K562 (cell line): Measurements from ENCODE around the gene HDAC1. TPM values are rescaled to one million over a fixed set of nuclear protein-coding genes. Genes with fewer than 3 reads are reported as not detected.

Experiments
- BCLAF1 ChIP-seq, 2 experiments: fragments of 450-650 bp in 1 of 2; IDR thresholded peaks; 2 replicates each; pipeline ENCODE4 v1.6.1; 2011 to 2017; ENCODE audit warnings: low read depth in 2 of 2, antibody characterized with exemption in 1 of 2, borderline replicate concordance in 1 of 2, low read length in 1 of 2, mild to moderate bottlenecking in 1 of 2, mixed read lengths in 1 of 2; ENCODE audit not compliant: control insufficient read depth in 1 of 2
- HNRNPH1 ChIP-seq: fragments of 200-400 bp; formaldehyde crosslinking; optimal IDR thresholded peaks from 2 replicates; pipeline ENCODE3; 2017; ENCODE audit warnings: low read depth, mild to moderate bottlenecking, low read length, moderate library complexity
- SIN3A ChIP-seq, 2 experiments: fragments of 150-350 bp in 1 of 2; IDR thresholded peaks; 2 replicates each; pipeline ENCODE4 v1.6.1; 2011 to 2016; ENCODE audit warnings: borderline replicate concordance in 2 of 2, low read depth in 2 of 2, low read length in 2 of 2, mild to moderate bottlenecking in 2 of 2, moderate library complexity in 2 of 2; ENCODE audit not compliant: control insufficient read depth in 1 of 2
- ZNF830 ChIP-seq: fragments of 250-450 bp; sonication (Bioruptor Pico); IDR thresholded peaks from 2 replicates; pipeline ENCODE4 v1.5.0; 2021; ENCODE audit warnings: mild to moderate bottlenecking
- polyA plus RNA-seq, 8 experiments: library from polyadenylated mRNA; depleted of rRNA in 4 of 8; stranded (reverse) in 5 of 8; unstranded in 3 of 8; fragments of >200 nt; fragmentation: Nextera tagmentation in 2 of 8; fragmentation: Illumina TruSeq in 1 of 8; extraction: Ambion mirVana in 2 of 8; extraction: Trizol in 1 of 8; gene quantifications; 2 replicates each; pipeline versions ENCODE4 v1.2.1 to v1.2.3, GENCODE V29; 2011 to 2014; ENCODE audit warnings: inconsistent platforms in 1 of 8, missing spikeins in 1 of 8
- total RNA-seq, 7 experiments: library from RNA; depleted of rRNA in 6 of 7; stranded (reverse); fragments of >200 nt in 6 of 7; fragmentation: Illumina TruSeq in 2 of 7; extraction: Trizol in 2 of 7; gene quantifications; 2 replicates each; pipeline versions ENCODE4 v1.2.1 to v1.2.3, GENCODE V29; 2011 to 2021; ENCODE audit warnings: low replicate concordance in 1 of 7
- TF ChIP-seq, protein P1 (sequence below): fragments of 450-650 bp; IDR thresholded peaks from 2 replicates; pipeline ENCODE4 v1.6.1; 2016; ENCODE audit warnings: borderline replicate concordance
- TF ChIP-seq, protein P2 (sequence below): sonication (generic); formaldehyde crosslinking; IDR thresholded peaks from 2 replicates; pipeline ENCODE4 v1.8.0; 2022; ENCODE audit warnings: mild to moderate bottlenecking, missing genetic modification reagents
- TF ChIP-seq, protein P3 (sequence below): fragments of 450-650 bp; IDR thresholded peaks from 2 replicates; pipeline ENCODE4 v1.6.1; 2016; ENCODE audit warnings: mild to moderate bottlenecking
- TF ChIP-seq, protein P4 (sequence below), 2 experiments: fragments of 450-650 bp in 1 of 2; sonication (generic) in 1 of 2; formaldehyde crosslinking; conservative IDR thresholded peaks; 2 replicates each; pipeline versions ENCODE4 v1.4.0 to v1.8.1; 2020 to 2022; ENCODE audit warnings: mild to moderate bottlenecking in 1 of 2, missing genetic modification reagents in 1 of 2

Gene HDAC1
- total and polyA plus RNA-seq, 9 of the 15 experiments (the other 6 are each of a cell fraction or from before 2014, with no cell fraction given), result 169 to 384 (median 193) TPM

DNA sequence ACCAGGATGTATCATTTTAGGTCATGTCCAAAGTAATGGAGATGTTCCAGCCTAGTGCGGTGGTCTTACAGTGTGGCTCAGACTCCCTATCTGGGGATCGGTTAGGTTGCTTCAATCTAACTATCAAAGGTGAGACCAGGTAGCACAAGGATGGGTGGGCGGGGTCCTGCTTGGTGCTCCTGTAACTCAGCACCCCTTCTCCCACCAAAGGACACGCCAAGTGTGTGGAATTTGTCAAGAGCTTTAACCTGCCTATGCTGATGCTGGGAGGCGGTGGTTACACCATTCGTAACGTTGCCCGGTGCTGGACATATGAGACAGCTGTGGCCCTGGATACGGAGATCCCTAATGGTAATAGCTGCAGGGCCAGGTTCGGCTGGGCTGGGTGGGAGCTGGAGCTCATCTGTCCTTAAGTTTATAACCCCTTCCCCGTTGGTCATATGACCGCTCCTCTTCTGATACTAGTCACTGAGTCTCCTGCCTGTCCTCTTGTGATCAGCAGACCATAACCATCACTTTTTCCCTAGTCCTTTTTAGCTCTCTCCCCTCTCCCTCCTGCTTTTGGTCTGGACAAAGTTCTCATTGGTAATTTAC lies 38.8 kb downstream of the HDAC1 start (continued):
- TF ChIP-seq SIN3A (IDR thresholded peaks at IDR 0.05; ENCODE audit: borderline replicate concordance in 2 of 2, control insufficient read depth in 1 of 2, low read depth in 2 of 2, low read length in 2 of 2) (no peak), BCLAF1 (IDR thresholded peaks at IDR 0.05; ENCODE audit: borderline replicate concordance in 1 of 2, control insufficient read depth in 1 of 2, low read depth in 2 of 2, low read length in 1 of 2) (no peak), HNRNPH1 (no peak), ZNF830 (no peak)
- TF ChIP-seq, protein P1, sequence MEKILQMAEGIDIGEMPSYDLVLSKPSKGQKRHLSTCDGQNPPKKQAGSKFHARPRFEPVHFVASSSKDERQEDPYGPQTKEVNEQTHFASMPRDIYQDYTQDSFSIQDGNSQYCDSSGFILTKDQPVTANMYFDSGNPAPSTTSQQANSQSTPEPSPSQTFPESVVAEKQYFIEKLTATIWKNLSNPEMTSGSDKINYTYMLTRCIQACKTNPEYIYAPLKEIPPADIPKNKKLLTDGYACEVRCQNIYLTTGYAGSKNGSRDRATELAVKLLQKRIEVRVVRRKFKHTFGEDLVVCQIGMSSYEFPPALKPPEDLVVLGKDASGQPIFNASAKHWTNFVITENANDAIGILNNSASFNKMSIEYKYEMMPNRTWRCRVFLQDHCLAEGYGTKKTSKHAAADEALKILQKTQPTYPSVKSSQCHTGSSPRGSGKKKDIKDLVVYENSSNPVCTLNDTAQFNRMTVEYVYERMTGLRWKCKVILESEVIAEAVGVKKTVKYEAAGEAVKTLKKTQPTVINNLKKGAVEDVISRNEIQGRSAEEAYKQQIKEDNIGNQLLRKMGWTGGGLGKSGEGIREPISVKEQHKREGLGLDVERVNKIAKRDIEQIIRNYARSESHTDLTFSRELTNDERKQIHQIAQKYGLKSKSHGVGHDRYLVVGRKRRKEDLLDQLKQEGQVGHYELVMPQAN, result no peak
- TF ChIP-seq, protein P2, sequence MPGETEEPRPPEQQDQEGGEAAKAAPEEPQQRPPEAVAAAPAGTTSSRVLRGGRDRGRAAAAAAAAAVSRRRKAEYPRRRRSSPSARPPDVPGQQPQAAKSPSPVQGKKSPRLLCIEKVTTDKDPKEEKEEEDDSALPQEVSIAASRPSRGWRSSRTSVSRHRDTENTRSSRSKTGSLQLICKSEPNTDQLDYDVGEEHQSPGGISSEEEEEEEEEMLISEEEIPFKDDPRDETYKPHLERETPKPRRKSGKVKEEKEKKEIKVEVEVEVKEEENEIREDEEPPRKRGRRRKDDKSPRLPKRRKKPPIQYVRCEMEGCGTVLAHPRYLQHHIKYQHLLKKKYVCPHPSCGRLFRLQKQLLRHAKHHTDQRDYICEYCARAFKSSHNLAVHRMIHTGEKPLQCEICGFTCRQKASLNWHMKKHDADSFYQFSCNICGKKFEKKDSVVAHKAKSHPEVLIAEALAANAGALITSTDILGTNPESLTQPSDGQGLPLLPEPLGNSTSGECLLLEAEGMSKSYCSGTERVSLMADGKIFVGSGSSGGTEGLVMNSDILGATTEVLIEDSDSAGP, result no peak
- TF ChIP-seq, protein P3, sequence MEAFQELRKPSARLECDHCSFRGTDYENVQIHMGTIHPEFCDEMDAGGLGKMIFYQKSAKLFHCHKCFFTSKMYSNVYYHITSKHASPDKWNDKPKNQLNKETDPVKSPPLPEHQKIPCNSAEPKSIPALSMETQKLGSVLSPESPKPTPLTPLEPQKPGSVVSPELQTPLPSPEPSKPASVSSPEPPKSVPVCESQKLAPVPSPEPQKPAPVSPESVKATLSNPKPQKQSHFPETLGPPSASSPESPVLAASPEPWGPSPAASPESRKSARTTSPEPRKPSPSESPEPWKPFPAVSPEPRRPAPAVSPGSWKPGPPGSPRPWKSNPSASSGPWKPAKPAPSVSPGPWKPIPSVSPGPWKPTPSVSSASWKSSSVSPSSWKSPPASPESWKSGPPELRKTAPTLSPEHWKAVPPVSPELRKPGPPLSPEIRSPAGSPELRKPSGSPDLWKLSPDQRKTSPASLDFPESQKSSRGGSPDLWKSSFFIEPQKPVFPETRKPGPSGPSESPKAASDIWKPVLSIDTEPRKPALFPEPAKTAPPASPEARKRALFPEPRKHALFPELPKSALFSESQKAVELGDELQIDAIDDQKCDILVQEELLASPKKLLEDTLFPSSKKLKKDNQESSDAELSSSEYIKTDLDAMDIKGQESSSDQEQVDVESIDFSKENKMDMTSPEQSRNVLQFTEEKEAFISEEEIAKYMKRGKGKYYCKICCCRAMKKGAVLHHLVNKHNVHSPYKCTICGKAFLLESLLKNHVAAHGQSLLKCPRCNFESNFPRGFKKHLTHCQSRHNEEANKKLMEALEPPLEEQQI, result no peak
- TF ChIP-seq, protein P4, sequence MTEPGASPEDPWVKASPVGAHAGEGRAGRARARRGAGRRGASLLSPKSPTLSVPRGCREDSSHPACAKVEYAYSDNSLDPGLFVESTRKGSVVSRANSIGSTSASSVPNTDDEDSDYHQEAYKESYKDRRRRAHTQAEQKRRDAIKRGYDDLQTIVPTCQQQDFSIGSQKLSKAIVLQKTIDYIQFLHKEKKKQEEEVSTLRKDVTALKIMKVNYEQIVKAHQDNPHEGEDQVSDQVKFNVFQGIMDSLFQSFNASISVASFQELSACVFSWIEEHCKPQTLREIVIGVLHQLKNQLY (CRISPR knock-in tag; conservative IDR thresholded peaks at IDR 0.05), result no peak
